NOMO-1 treated with DMSO at 0.1 percent for 48 hours (cell line): ENCODE measurements around the gene ACO2.

ENCODE experiments used
- DNase-seq: peaks from one replicate; lab custom pipeline; 2025; ENCODE audit not compliant: unreplicated experiment; lab: John Stamatoyannopoulos, UW

Gene ACO2

DNA sequence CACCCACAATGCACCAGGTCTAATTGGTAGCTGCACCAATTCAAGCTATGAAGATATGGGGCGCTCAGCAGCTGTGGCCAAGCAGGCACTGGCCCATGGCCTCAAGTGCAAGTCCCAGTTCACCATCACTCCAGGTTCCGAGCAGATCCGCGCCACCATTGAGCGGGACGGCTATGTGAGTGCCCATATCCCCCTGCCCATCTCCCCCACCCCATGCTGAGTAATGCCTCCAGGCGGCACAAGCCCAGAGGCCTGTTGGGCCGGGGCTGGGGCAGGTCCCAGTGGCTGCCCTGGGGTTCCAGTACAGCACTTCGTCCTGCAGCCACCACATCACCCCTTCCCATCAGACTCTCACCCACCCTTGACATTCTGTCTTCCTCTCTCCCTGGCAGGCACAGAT is 53.9 kb downstream of the ACO2 start:
- DNase-seq, result no peak

DNA sequence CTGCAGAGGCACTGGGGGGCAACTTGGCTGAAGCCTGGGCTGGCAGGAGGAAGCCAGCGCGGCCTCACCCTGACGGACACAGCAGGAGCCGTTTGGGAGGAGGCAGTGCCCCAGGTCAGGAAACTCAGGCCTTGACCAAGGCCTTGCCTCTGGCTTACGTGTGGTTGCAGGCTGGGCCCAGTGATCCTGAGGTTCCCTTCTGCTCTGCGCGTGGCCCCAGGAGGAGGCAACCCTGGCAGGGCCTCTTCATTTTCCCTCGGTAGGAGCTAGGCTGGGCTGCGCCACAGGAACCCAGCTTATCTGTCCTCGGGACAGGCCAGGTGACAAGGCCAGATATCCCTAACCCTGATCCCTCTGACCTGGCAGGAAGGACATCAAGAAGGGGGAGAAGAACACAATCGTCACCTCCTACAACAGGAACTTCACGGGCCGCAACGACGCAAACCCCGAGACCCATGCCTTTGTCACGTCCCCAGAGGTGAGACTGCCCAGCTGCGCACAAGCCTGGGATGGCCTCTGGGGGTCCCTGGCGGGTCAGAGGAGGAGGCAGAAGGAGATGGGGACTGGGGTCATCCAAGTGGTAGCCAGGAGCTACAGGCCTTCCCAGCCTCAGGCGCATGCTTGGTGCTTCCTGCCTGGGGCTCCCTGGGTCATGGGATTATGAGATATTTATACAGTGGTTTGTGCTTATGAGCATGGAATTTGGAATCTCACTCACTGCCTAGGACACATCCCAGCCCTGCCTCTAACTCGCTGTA is 54.7 kb downstream of the ACO2 start:
- no peak for DNase-seq

DNA sequence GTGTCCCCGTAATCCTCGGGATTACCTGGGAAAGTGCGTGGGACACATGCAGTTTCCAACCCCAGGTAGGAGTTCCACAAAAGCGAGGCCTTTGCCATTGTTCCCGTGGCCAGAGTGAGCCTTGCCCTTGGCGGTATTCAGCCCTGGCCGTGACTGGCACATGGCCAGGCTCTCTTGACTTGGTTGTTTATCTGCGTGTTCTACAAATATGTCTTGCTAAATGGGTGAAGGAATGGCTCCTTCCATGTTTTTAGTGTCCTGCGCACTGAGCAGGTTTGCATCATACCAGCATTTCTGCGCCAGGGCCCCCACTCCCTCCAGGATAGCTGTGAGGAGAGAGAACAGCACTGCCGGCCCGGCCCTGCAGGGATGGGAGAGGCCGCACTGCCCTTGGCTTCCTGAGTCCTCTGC is 55.3 kb downstream of the ACO2 start:
- no peak for DNase-seq

DNA sequence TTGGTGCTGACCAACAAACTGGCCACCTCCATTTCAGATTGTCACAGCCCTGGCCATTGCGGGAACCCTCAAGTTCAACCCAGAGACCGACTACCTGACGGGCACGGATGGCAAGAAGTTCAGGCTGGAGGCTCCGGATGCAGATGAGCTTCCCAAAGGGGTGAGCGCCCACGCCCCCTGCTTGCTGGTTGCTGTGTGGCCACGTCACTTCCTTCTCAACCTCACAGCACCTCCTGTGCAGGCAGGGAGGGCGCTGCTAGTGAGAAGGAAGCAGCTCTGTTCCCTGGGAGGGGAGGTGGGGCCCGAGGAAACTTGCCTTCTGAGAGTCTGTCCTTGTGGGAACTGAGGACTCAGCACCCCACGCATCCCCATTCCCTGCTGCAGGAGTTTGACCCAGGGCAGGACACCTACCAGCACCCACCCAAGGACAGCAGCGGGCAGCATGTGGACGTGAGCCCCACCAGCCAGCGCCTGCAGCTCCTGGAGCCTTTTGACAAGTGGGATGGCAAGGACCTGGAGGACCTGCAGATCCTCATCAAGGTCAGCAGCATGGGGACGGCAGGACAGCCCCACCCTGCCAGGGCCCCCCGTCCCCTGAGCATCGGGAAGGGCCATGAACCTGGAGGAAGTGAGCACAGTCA is 56.0 kb downstream of the ACO2 start:
- no peak for DNase-seq

DNA sequence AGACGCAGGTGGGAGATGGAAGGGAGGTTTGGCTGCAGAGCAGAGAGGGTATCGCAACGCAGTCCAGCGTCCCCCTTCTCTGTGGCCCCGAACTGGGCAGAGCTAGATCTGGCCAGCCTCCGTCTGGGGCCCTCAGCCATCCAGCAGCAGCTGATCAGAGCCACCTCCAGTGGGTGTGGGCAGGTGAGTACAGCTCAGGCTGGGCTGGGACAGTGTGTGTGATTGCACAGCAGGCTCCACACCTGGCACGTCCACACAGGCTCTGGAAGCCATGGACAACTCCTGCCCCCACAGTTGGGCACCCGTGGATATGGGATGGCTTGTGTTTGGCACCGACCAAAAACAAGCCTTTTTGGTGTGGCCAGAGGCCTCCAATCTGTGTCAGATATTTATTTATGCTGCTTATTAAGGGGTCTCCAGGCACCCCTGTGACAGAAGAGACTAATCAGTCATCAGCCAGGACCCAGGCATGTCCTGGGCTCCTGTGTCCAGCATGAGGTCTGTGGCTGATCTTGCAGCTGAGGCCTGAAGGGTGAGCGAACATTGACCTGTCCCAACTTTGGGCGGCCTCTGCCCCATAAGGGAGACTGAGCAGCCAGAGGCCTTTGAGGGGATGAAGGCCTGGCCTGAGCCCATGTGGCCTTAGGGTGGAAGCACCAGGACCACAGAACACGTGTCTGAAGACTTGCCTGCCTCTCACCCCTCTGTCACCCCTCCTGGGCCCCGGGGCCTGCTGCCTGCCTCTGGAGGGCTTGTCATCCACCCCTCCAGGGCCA is 56.7 kb downstream of the ACO2 start:
- no peak for DNase-seq

DNA sequence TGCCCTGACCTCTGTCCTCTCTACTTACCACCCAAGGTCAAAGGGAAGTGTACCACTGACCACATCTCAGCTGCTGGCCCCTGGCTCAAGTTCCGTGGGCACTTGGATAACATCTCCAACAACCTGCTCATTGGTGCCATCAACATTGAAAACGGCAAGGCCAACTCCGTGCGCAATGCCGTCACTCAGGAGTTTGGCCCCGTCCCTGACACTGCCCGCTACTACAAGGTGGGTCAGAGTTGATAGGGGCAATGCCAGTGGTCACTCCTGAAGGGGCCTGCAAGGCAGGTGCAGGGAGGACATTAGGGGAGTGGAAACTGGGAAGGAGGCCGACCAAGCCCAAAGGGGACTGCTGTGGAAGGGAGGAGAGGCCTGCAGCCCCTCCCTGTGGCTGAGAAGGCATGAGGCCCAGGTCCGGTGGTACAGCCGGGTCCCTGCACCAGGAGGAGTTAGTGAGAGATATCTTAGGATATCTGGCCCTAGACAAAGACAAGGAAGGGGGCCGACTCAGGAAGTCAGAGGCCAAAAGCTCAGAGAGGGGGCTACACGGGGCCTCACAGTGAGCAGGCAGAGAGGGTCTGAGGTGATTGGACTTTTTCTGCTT is 57.4 kb downstream of the ACO2 start:
- DNase-seq, result no peak

DNA sequence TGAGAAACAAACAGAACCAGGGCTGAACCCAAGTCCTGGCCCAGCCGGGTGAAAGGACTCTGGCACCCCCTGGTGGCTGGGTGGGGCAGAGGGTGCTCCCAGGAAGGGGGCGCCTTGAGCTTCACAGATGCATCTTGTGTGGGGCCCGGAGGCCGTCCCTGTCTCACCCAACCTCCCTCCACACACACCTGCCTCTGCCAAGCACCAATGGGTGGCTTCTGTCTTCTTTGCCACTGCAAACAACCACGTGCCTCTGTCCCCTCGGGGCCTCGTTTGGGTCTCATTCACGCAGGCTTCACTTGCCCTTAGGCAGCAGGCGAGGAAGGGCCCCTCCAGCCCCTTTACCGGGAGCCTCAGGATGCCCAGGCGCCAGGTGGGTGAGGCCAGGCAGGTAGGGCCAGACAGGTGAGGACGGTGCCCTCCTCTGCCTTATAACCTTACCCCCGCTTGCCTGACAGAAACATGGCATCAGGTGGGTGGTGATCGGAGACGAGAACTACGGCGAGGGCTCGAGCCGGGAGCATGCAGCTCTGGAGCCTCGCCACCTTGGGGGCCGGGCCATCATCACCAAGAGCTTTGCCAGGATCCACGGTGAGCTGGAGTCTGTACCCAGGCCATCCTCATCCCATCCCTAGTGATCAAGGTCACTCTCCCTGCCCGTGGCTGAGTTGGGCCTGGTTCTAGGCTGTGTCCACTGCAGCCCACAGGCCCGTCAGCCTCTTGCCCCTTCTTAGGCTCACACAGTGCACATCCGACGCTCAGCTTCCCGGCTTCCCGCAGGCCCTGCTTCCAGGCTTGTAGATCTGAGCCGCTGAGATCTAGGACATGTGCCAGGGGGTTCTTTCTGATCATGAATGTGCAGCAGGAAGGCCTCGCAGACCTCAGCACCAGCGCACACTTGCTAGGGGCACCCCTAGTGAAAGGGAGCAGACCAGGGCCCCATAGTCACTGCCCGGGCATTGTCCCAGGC is 58.2 kb downstream of the ACO2 start:
- peak; percentile 17 for DNase-seq

DNA sequence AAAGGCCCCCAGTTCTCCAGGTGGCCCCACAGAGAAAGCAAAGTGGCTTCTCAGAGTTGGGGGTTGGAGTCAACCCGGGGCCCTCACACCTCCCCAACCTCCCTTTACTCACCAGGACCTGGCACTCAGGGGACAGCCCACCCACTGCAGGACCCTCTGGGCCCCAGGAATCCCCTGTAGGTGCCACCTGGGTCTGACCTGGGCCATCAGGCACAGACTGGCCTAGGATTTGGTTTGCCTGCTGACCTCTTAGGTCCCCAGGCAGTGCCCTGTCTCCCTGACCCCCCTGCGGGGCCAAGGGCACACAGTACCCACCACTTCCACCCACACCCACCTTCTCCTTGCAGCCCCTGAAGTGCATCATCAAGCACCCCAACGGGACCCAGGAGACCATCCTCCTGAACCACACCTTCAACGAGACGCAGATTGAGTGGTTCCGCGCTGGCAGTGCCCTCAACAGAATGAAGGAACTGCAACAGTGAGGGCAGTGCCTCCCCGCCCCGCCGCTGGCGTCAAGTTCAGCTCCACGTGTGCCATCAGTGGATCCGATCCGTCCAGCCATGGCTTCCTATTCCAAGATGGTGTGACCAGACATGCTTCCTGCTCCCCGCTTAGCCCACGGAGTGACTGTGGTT is 59.3 kb downstream of the ACO2 start:
- DNase-seq, result no peak

DNA sequence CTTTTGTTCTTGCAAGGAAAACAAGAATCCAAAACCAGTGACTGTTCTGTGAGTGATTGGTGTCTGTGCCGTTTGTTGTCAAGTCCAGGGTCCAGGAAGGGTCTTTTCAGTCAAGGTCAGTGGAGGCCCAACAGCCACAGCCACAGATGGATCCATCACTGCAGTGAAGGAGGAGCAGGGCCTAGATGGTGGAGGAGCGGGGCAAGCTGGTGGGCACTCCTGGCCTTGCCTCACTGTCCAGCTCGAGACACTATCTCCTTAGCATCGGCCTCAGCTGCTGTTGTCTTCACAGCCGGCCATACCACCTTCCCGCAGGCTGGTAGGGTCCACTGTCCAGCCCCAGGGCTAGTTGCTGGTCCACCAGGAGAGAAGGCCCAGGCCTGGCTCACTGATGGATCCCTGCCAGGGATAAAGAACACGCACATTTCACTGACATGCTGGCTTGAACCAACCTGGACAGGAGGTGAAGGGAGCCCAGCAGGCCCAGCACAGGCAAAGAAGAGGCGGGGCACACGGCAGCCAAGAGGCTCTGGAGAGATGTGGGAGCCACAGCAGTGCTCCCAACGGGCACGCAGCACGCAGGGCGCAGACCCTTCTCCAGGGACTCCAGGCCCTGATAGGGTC is 60.1 kb downstream of the ACO2 start:
- no peak for DNase-seq

DNA sequence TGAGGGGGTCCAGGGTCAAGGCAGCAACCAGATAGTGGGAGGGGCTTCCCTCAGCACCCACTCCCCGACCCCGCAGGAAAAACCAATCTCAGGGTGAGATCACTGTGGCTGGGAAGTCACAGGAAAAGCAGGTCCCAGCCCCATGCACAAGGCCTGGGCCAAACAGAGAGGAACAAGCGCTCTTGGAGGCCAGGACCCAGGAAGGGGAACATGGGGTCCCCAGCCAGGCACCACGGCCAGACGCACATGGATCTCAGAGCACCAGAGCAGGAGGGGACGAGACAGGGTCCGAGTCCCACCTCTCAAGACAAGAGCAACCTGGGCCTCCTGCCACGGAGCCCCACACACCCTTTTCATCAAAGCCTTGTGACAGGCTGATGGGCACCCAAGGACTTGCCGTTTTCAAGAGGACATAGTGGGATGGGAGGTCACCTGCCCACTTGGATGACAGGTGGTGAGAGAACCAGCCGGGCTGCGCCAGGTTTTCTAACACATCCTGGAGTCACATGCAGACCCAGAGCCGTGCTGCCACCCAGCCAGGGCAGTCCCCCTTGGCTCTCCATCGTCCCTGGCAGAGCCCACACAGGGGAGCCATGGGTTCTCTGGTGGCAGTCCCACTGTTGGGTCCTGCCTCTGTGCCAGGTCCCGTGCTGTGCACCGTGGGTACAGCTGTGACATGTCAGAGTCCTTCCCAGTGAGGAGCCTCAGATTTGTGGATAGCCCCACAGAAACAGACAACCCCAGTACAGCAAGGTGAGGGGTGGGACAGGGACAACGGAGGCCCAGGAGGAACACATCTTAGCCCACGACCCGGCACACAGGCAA is 62.2 kb downstream of the ACO2 start:
- DNase-seq, result no peak

DNA sequence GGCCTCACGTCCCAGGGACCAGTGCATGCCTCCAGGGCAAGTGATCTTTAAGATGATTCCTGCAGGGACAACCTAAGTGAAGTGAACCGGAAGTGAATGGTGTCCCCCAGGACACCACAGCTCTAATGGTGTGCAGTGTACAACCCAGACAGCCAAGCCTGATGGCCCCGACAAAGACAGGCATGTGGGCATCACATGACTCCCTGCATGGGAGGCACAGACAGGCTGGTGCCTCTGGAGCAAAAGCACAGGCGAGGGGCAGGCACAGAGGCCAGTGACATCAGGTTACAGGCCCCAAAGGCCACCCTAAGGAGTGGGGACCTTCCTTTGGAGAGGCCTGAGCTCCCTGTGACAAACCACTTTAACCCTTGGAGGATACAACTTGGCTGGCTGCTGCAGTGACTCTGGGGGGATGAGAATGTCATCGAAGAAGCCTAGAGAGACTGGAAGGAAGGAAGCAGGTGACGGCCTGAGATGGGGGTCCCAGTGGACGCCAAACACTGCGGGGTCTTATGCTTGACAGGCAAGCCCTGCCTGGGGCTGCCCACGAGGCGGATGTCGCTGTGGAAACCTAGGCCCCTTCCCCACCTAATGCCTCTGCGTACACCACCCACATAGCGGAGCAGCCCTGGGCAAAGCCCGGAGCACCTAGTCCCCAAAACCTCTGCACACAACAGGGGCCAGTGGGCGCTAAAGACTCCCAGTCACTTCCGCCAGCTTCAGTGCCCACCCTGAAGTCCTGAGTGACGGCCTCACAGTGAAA is 63.0 kb downstream of the ACO2 start:
- no peak for DNase-seq

DNA sequence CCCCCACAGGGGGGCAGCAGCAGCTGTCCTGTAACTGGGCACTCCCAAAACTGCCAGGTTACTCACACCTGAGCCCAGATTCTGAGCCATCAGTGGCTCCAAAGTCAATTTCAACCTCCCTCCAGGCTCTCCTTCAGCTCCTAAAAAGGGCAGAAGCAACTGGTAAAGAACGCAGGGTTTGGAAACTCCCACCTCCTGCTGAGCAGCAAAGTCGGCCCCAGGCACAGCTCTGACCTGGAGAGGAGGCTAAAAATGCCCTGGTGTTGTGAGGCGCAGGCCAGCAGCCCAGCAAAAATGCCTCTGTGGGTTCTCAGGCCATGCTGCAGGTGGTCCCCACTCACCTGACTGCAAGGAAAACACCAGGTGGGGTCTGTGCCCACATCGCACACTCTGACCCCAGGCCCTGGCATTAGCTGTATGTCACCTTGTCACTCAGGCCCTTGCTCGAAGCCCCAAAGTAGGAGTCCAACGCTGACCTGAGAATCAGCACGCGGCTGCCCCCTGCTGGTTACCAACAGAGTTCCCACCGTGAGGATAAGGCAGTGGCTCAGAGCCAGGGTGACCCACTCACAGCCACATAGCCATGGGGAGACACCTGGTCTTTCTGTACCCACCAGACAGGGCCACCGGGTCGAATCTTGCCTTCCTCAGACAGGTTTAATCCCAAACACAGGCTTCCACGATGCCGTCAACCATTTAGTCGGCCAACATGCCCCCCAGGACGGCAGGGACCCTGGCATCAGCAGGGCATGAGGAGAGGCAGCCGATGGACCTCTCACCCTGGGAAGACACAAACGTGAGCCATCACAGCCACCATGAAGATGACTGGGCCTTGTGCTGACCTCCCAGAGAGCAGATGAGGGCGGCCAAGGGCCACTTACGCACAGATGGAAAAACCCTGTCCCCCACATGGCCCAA is 64.2 kb downstream of the ACO2 start:
- peak; percentile 68 for DNase-seq

DNA sequence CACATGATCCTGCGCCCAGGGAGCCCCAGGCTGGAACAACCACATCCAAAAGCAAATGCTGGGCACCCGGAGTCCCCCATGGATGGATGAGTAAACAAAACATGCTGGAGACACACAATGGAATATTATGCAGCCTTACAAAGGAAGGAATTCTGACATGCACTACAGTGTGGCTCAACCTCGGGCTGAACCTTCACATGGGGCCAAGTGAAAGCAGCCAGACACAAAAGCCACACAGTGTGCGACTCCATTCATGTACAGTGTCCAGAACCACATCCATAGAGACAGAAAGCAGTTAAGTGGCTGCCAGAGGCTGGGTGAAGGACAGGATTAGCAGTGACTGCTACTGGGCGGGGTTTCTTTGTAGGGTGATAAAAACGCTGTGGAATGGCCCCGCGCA is 65.3 kb downstream of the ACO2 start:
- DNase-seq, result no peak

DNA sequence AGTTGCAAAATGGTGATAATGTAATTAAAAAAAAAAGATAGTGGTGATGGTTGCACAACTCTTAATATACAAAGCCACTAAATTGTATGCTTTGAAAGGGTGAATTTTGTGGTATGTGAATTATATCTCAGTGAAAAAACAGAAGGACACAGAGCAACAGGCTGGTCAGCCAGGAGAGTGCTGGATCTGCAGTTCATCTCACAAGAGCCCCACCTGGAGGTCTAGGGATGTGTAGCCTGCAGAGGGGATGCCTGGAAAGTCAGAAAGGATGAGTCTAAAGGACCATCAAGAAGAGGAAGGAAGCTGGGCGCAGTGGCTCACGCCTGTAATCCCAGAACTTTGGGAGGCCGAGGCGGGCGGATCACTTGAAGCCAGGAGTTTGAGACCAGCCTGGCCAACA is 66.3 kb downstream of the ACO2 start:
- DNase-seq, result no peak

DNA sequence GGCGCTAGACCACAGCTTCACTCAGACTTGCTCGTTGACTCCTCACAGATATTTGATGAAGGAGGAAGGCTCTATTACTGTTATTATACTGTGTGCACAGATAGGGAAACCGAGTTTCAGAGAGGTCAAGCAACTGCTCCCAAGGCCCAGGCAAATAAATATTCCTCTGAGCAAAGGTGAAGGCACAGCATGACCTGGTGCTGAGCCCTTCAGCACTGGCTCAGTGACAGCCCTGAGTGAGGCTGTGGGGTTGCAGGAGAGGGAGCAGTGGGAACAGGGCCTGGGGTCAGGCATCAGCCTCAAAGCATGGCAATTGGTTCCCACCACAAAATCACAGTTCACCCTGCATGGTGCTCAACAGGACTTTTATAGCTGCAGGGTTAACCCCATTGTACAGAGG is 68.3 kb downstream of the ACO2 start:
- DNase-seq, result no peak

DNA sequence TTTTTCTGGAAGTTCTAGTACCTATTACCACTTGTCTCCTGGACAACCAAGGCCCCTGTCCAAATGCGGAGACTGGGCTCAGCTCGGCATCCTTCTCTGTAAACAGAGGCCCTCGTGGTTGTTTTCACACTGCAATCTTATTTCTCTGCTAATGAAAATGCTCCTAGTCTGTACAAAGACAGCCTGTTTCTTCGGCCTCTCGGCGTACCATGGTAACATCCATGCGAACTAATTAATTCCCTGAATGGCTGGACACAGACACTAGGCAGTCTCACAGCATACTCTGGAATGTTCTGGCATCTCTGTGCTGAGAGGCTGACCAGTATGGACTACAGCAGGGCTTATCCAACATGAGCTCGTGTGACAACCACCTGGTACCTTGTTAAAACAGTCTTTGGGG is 69.7 kb downstream of the ACO2 start:
- DNase-seq, result no peak
